CD14-positive monocyte (primary cell): ENCODE measurements around the gene NSMCE1. TPM values are rescaled to one million over a fixed set of nuclear protein-coding genes. Genes with fewer than 3 reads are reported as not detected.

Source experiments
- DNase-seq, 3 donors: peaks; one replicate each; pipeline ENCODE4 v3.0.0-alpha.2; 2011 to 2022
- H2AFZ ChIP-seq: 2 replicates; pipeline ENCODE4 v1.6.0; 2012; ENCODE audit warnings: mild to moderate bottlenecking, low read depth, low read length, inconsistent platforms; ENCODE audit not compliant: insufficient read depth, poor library complexity, severe bottlenecking
- H3K27ac ChIP-seq, 2 donors: 1 replicate in 1 of 2; 2 replicates in 1 of 2; pipeline ENCODE4 v1.5.1; 2012 to 2013; ENCODE audit warnings: low read length in 2 of 2, control low read depth in 1 of 2, inconsistent platforms in 1 of 2, low read depth in 1 of 2, mild to moderate bottlenecking in 1 of 2
- H3K27me3 ChIP-seq, 2 donors: one replicate each; pipeline versions ENCODE4 v1.6.0 to v1.6.1; 2011 to 2013; ENCODE audit warnings: low read length in 2 of 2; ENCODE audit not compliant: control insufficient read depth in 2 of 2, insufficient read depth in 2 of 2
- H3K36me3 ChIP-seq, 2 donors: replicated peaks in 1 of 2; 1 replicate in 1 of 2; 2 replicates in 1 of 2; pipeline versions ENCODE4 v1.5.1 to v1.6.1; 2012 to 2013; ENCODE audit warnings: low read length in 2 of 2, control low read depth in 1 of 2, inconsistent platforms in 1 of 2, mild to moderate bottlenecking in 1 of 2; ENCODE audit not compliant: insufficient read depth in 2 of 2, control insufficient read depth in 1 of 2
- H3K4me1 ChIP-seq, 2 donors: 1 replicate in 1 of 2; 2 replicates in 1 of 2; pipeline versions ENCODE4 v1.5.1 to v1.6.1; 2012 to 2013; ENCODE audit warnings: low read length in 2 of 2, control low read depth in 1 of 2, inconsistent platforms in 1 of 2, mild to moderate bottlenecking in 1 of 2, moderate library complexity in 1 of 2; ENCODE audit not compliant: insufficient read depth in 2 of 2, control insufficient read depth in 1 of 2
- H3K4me2 ChIP-seq: replicated peaks from 2 replicates; pipeline ENCODE3; 2012; ENCODE audit warnings: low read length, moderate library complexity, mild to moderate bottlenecking; ENCODE audit not compliant: poor library complexity, severe bottlenecking; ENCODE audit errors: extremely low read depth
- H3K4me3 ChIP-seq, 3 experiments: fragments of 200-600 bp in 1 of 3; sonication (generic) in 1 of 3; replicated peaks in 1 of 3; 1 replicate in 2 of 3; 2 replicates in 1 of 3; pipeline ENCODE4 v1.5.1; 2011 to 2013; ENCODE audit warnings: low read length in 3 of 3, mild to moderate bottlenecking in 3 of 3, control low read depth in 2 of 3, low read depth in 2 of 3, inconsistent platforms in 1 of 3, moderate library complexity in 1 of 3
- H3K79me2 ChIP-seq: 2 replicates; pipeline ENCODE4 v1.6.0; 2012; ENCODE audit warnings: mild to moderate bottlenecking, control low read depth, inconsistent platforms, low read length, moderate library complexity; ENCODE audit not compliant: insufficient read depth
- H3K9ac ChIP-seq: 2 replicates; pipeline ENCODE4 v1.6.0; 2017; ENCODE audit warnings: low read length, mild to moderate bottlenecking; ENCODE audit not compliant: insufficient read depth, poor library complexity, severe bottlenecking
- H3K9me3 ChIP-seq, 2 donors: replicated peaks in 1 of 2; 1 replicate in 1 of 2; 2 replicates in 1 of 2; pipeline versions ENCODE4 v1.5.1 to v1.6.1; 2012 to 2013; ENCODE audit warnings: low read length in 2 of 2, control low read depth in 1 of 2; ENCODE audit not compliant: control insufficient read depth in 1 of 2, insufficient read depth in 1 of 2
- H4K20me1 ChIP-seq: 2 replicates; pipeline ENCODE4 v1.6.0; 2012; ENCODE audit warnings: mild to moderate bottlenecking, low read length, control low read depth, moderate library complexity; ENCODE audit not compliant: insufficient read depth
- H3K27ac Mint-ChIP-seq, 7 donors: one replicate each; pipeline ENCODE4 v1.8.0; 2020; ENCODE audit warnings: mild to moderate bottlenecking in 7 of 7, mixed read lengths in 7 of 7, moderate library complexity in 6 of 7, inconsistent platforms in 2 of 7
- H3K27me3 Mint-ChIP-seq, 3 donors: one replicate each; pipeline ENCODE4 v1.8.0; 2021 to 2022; ENCODE audit warnings: low read depth in 3 of 3, mild to moderate bottlenecking in 3 of 3, mixed read lengths in 3 of 3, moderate library complexity in 3 of 3, inconsistent platforms in 1 of 3
- H3K36me3 Mint-ChIP-seq, 2 donors: one replicate each; pipeline ENCODE4 v1.8.0; 2020; ENCODE audit warnings: mixed read lengths in 2 of 2, inconsistent platforms in 1 of 2, mild to moderate bottlenecking in 1 of 2
- H3K4me1 Mint-ChIP-seq: one replicate; pipeline ENCODE4 v1.8.0; 2020; ENCODE audit warnings: mild to moderate bottlenecking, mixed read lengths
- H3K4me3 Mint-ChIP-seq, 2 donors: one replicate each; pipeline ENCODE4 v1.8.0; 2020; ENCODE audit warnings: mild to moderate bottlenecking in 2 of 2, mixed read lengths in 2 of 2, moderate library complexity in 1 of 2
- H3K9me3 Mint-ChIP-seq, 7 donors: one replicate each; pipeline ENCODE4 v1.8.0; 2020 to 2022; ENCODE audit warnings: mixed read lengths in 7 of 7, mild to moderate bottlenecking in 6 of 7, moderate library complexity in 6 of 7, inconsistent platforms in 2 of 7
- WGBS: methylation state at CpG from one replicate; pipeline ENCODE4 v1.1.5; 2013; ENCODE audit warnings: missing lambda C conversion rate; ENCODE audit not compliant: insufficient coverage; 5-methylcytosine and 5-hydroxymethylcytosine counted together
- intact Hi-C, 2 donors: fragments of 100-400 bp; cut with micrococcal nuclease; formaldehyde crosslinking; loops; one replicate each; pipeline versions ENCODE4 v1.15.0 to v1.15.1; 2023
- polyA plus RNA-seq, 3 donors: library from polyadenylated mRNA; depleted of rRNA in 1 of 3; unstranded in 2 of 3; stranded (reverse) in 1 of 3; fragments of 300-500 nt in 2 of 3; fragments of >200 nt in 1 of 3; fragmentation: Illumina TruSeq in 2 of 3; gene quantifications; 1 replicate in 2 of 3; 2 replicates in 1 of 3; pipeline ENCODE4 v1.2.3, GENCODE V29; 2012 to 2021
- TF ChIP-seq, protein P1 (sequence below): fragments of 200-600 bp; IDR thresholded peaks from one replicate; pipeline ENCODE4 v1.8.0; 2022; ENCODE audit warnings: antibody characterized with exemption, mild to moderate bottlenecking

NSMCE1 gene
- polyA plus RNA-seq, 3 donors, result 19.6 to 85.2 (median 82.6) TPM

DNA sequence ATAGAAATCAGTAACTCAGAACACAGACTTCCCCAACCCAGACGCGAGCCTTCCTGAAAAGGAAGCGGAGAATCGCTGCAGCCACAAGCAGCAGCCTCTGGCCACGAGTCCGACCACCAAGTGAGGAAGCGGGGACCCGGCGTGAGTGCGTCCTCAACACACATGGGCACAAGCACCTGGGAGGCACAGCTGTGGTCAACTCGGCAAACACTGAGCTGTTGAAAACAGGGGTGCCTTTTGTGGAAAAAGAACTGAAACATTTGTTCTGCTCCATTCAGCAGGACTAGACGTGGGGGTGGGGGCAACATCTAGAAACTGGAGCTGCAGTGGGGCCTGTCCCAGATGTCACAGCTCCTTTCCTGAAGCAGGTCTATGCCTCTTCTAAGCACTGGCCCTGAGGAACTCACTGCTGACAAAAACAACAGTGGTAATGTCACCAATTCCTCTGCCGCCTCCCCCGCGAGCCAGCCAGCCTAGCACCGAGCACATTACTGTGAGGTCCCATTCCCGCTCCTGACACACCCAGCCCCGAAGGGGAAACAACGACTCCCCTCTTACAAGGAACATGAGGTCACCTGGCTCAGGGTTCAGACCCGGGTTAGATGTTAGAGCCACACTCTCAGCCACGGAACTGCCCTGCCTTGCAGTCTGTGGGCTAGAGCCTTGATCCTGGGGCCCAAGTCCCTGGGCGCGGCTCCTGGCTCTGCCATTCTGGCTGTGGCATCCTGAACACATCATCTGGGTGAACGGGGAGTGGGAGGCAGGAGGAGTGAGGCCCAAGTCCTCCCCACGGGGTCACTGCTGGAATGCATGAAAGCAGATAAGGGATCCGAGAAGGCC lies 36.3 kb downstream of the NSMCE1 start:
- Histone ChIP-seq H3K27ac (peak overlapping the region in 1 of 2 donors; percentile 10), H3K79me2 (no peaks in the 10 kb centered on the region), H3K4me3 (no peak overlapping the region), H3K9ac (peak overlapping the region; percentile 10), H4K20me1 (no peaks in the 10 kb centered on the region), H3K4me2 (peak overlapping the region; percentile 20), H2AFZ (no peak overlapping the region), H3K27me3 (no peaks in the 10 kb centered on the region), H3K9me3 (no peaks in the 10 kb centered on the region), H3K36me3 (peaks cover 19 to 37% of the 10 kb centered on the region in 2 donors), H3K4me1 (peaks cover 28 to 39% of the 10 kb centered on the region in 2 donors)
- Mint-ChIP-seq H3K9me3 (no peaks in the 10 kb centered on the region), H3K4me3 (peak overlapping the region; percentile 13 to 39), H3K36me3 (peaks cover 41 to 48% of the 10 kb centered on the region in 2 donors), H3K27me3 (peaks cover 0 to 3% (median 0%) of the 10 kb centered on the region in 3 donors), H3K27ac (peak overlapping the region in 5 of 7 donors; percentile 1 to 57 (median 38)), H3K4me1 (peaks cover 41% of the 10 kb centered on the region)
- TF ChIP-seq, protein P1, sequence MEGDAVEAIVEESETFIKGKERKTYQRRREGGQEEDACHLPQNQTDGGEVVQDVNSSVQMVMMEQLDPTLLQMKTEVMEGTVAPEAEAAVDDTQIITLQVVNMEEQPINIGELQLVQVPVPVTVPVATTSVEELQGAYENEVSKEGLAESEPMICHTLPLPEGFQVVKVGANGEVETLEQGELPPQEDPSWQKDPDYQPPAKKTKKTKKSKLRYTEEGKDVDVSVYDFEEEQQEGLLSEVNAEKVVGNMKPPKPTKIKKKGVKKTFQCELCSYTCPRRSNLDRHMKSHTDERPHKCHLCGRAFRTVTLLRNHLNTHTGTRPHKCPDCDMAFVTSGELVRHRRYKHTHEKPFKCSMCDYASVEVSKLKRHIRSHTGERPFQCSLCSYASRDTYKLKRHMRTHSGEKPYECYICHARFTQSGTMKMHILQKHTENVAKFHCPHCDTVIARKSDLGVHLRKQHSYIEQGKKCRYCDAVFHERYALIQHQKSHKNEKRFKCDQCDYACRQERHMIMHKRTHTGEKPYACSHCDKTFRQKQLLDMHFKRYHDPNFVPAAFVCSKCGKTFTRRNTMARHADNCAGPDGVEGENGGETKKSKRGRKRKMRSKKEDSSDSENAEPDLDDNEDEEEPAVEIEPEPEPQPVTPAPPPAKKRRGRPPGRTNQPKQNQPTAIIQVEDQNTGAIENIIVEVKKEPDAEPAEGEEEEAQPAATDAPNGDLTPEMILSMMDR, result no peak
- 24% methylated on average over 21 of the region's 26 CpGs for WGBS
- intact Hi-C loops, result loop anchor here in 1 of 2 donors (5.0 kb wide), 1 partner anchor 135 kb away; no protein-coding TSS in a partner anchor
- DNase-seq, result no peak

DNA sequence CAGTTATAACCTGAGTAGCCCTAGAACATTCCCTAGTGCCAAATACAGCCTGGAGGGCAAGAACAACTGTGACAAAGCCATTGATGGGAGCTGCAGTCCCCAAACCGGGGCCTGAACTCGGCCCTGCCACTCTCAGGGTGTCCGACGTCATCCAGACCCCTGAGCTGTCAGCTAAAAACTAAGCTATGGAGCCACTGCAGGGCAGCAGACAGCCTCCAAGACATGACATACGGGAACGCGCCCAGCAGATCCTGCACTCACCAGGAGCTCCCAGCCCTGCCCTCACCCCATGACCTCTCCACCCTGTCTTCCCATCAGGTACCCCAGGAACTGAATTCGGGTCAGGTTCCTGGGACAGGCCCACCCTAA lies 36.9 kb downstream of the NSMCE1 start:
- H3K4me2 ChIP-seq, result peak overlapping the region; percentile 20
- no peak for DNase-seq
- no peaks in the 10 kb centered on the region for H4K20me1 ChIP-seq
- H3K79me2 ChIP-seq, result no peaks in the 10 kb centered on the region
- 18% methylated on average over 3 of the region's 8 CpGs for WGBS
- peak overlapping the region in 4 of 7 donors; percentile 1 to 57 (median 28) for H3K27ac Mint-ChIP-seq
- H3K27me3 Mint-ChIP-seq, result peaks cover 0 to 3% (median 0%) of the 10 kb centered on the region in 3 donors
- H3K9me3 Mint-ChIP-seq, result no peaks in the 10 kb centered on the region
- H3K4me3 ChIP-seq, result no peak overlapping the region
- H3K4me1 ChIP-seq, result peaks cover 21 to 33% of the 10 kb centered on the region in 2 donors
- H3K9ac ChIP-seq, result peak overlapping the region; percentile 10
- TF ChIP-seq, protein P1, result no peak
- H3K36me3 ChIP-seq, result peaks cover 19 to 37% of the 10 kb centered on the region in 2 donors
- no peak overlapping the region for H2AFZ ChIP-seq
- H3K9me3 ChIP-seq, result no peaks in the 10 kb centered on the region
- peaks cover 43 to 53% of the 10 kb centered on the region in 2 donors for H3K36me3 Mint-ChIP-seq
- H3K4me3 Mint-ChIP-seq, result peak overlapping the region in 1 of 2 donors; percentile 13
- peak overlapping the region in 1 of 2 donors; percentile 10 for H3K27ac ChIP-seq
- no peaks in the 10 kb centered on the region for H3K27me3 ChIP-seq
- peaks cover 35% of the 10 kb centered on the region for H3K4me1 Mint-ChIP-seq
- intact Hi-C loops, result loop anchor here in 1 of 2 donors (5.0 kb wide), 1 partner anchor 136 kb away; no protein-coding TSS in a partner anchor
